HUES6 (cell line): ENCODE measurements around the gene DDX46.

ENCODE experiments used
- H3K27ac ChIP-seq: 2 replicates; pipeline ENCODE4 v1.7.0; 2013; ENCODE audit warnings: low read depth, mild to moderate bottlenecking, low read length, inconsistent platforms
- H3K27me3 ChIP-seq: 2 replicates; pipeline ENCODE4 v1.6.1; 2013; ENCODE audit warnings: low read length; ENCODE audit not compliant: control insufficient read depth, insufficient read depth
- H3K36me3 ChIP-seq: 2 replicates; pipeline ENCODE4 v1.6.1; 2013; ENCODE audit warnings: low read length; ENCODE audit not compliant: control insufficient read depth, insufficient read depth
- H3K4me1 ChIP-seq: 2 replicates; pipeline ENCODE4 v1.6.1; 2013; ENCODE audit warnings: low read length; ENCODE audit not compliant: control insufficient read depth, insufficient read depth
- H3K4me3 ChIP-seq: 2 replicates; pipeline ENCODE4 v1.5.1; 2013; ENCODE audit warnings: low read depth, low read length
- H3K9ac ChIP-seq: one replicate; pipeline ENCODE4 v1.6.1; 2013; ENCODE audit warnings: mild to moderate bottlenecking, low read length
- H3K9me3 ChIP-seq: 2 replicates; pipeline ENCODE4 v1.6.1; 2013; ENCODE audit warnings: low read depth, low read length; ENCODE audit not compliant: control insufficient read depth, insufficient read depth

Gene DDX46

DNA sequence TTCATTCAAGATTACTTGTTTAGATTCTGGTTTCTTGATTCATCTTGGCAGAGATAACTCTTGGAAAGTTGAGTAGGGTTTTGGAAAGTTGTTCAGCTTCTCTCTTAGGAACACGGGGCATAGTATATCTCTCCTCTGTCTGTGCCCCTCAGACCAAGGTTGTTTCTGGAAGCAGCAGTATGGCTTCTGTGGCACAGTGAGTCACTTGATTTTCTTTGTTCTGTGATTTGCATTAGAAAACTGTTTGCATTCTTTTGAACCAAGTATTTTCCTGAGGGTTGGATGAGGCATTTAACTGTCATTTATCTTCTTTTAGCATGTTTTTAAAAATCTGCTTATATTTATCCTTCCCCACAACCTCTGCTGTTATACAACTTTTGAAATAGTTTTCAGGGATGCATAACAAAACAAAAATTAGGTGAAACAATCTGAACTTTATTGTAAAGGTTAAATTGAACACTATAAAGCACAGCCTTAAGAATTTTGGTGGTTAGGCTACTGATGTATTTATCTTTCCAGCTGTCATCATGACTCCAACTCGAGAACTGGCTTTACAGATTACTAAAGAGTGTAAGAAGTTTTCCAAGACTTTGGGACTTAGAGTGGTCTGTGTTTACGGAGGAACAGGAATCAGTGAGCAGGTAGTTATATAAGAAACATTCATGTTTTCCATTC lies 26.5 kb downstream of the DDX46 start:
- peak overlapping the region; percentile 23; the same call in 1 of the 2 replicates for H3K4me3 ChIP-seq
- no peaks in the 10 kb centered on the region for H3K27me3 ChIP-seq
- peaks cover 96% of the 10 kb centered on the region for H3K36me3 ChIP-seq
- H3K4me1 ChIP-seq = peaks cover 14% of the 10 kb centered on the region
- H3K9me3 ChIP-seq = no peaks in the 10 kb centered on the region
- H3K27ac ChIP-seq = peak overlapping the region; percentile 92
- peak overlapping the region; percentile 26 for H3K9ac ChIP-seq

DNA sequence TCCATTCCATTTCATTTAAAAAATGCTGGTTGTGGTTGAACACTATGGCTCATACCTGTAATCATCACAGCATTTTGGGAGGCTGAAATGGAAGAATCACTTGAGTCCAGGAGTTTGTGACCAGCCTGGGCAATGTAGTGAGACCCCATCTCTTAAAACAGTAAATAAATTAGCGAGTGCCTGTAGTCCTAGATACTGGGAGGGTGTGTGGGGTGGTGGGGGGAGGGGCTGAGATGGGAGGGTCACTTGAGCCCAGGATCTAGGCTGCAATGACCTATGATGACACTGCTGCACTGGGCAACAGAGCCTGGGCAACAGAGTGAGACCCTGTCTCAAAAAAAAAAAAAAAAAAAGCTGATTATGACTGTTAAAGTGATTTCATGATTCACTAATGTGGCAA lies 29.1 kb downstream of the DDX46 start:
- Histone ChIP-seq H3K27me3 (no peaks in the 10 kb centered on the region), H3K9ac (no peak overlapping the region), H3K36me3 (peaks cover 98% of the 10 kb centered on the region), H3K4me3 (no peak overlapping the region), H3K9me3 (no peaks in the 10 kb centered on the region), H3K27ac (no peak overlapping the region), H3K4me1 (peaks cover 14% of the 10 kb centered on the region)

DNA sequence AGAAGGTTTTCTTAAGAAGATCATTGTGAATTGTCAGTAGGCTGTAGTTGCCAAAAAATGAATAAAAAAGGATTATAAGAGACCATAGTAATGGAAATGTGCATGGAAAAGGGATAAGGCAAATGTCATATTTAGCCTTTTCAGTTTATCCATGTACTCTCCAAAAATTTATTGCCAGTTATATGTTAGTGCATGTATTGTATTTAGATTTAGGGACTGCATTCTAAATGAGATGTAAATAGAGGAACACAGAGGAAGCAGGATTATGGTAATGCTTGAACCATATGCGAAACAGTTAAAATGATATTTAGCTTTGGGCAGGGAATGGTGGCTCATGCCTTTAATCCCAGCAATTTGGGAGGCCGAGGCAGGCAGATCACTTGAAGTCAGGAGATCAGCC lies 33.0 kb downstream of the DDX46 start:
- Histone ChIP-seq H3K4me1 (no peaks in the 10 kb centered on the region), H3K27ac (no peak overlapping the region), H3K27me3 (no peaks in the 10 kb centered on the region), H3K36me3 (peaks cover 98% of the 10 kb centered on the region), H3K9ac (no peak overlapping the region), H3K4me3 (no peak overlapping the region), H3K9me3 (no peaks in the 10 kb centered on the region)

DNA sequence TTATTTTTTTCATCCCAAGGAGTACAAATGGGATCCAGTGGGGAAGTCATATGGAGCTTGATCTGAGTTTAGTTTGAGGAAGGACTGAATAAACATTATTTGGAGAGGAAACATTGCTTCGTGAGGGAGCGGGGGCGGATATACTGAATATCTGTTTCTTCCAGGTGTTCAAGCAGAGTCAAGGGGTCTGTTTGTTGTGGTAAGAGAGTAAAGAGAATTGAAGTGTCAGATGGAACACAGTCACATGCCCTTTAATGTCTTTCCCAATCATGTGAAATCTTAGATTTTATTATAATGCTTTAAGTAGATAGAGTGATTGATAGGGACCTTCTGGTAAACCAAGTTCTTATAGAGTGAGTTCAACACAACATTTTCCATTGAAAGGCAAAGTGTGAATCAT lies 33.7 kb downstream of the DDX46 start:
- Histone ChIP-seq H3K9ac (no peak overlapping the region), H3K4me1 (no peaks in the 10 kb centered on the region), H3K36me3 (peaks cover 96% of the 10 kb centered on the region), H3K9me3 (no peaks in the 10 kb centered on the region), H3K27me3 (no peaks in the 10 kb centered on the region), H3K27ac (no peak overlapping the region), H3K4me3 (no peak overlapping the region)

DNA sequence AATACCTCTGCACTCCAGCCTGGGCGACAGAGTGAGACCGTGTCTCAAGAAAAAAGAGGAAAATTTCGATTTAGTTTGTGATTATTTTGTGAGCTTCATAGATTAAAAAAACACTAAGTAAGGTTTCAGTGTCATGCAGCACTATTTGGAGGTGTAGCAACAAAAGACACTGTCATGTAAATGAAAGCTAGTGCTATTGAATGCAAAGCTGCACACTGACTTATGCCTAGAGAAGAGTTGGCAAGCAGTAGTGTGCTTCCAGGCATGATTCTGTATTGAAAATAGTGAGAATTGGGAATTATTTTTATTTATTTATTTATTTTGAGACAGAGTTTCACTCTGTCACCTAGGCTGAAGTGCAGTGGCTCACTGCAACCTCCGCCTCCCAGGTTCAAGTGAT lies 34.5 kb downstream of the DDX46 start:
- H3K27me3 ChIP-seq = no peaks in the 10 kb centered on the region
- no peaks in the 10 kb centered on the region for H3K9me3 ChIP-seq
- H3K4me1 ChIP-seq = no peaks in the 10 kb centered on the region
- no peak overlapping the region for H3K27ac ChIP-seq
- no peak overlapping the region for H3K9ac ChIP-seq
- no peak overlapping the region for H3K4me3 ChIP-seq
- peaks cover 93% of the 10 kb centered on the region for H3K36me3 ChIP-seq

DNA sequence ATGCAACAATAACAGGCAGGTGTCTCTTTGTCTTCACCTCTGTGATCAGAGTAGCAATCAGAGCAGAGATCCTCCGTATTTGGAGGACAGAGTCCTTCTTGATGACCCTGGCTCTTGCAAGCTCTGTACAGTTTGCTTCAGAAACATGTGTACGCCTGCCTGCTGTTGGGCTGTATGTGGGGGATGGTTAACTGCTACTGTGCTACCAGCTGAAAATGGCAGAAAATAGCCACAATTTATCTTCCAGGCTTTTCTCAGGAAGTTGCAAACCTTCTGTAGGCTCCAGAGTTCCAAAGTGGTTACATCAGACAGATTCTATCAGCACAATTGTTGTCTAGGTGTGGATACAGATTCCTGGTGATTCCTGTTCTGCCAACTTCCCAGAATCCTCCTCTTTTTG lies 35.5 kb downstream of the DDX46 start:
- Histone ChIP-seq H3K9me3 (no peaks in the 10 kb centered on the region), H3K4me3 (no peak overlapping the region), H3K27me3 (no peaks in the 10 kb centered on the region), H3K4me1 (no peaks in the 10 kb centered on the region), H3K27ac (no peak overlapping the region), H3K9ac (no peak overlapping the region), H3K36me3 (peaks cover 93% of the 10 kb centered on the region)

DNA sequence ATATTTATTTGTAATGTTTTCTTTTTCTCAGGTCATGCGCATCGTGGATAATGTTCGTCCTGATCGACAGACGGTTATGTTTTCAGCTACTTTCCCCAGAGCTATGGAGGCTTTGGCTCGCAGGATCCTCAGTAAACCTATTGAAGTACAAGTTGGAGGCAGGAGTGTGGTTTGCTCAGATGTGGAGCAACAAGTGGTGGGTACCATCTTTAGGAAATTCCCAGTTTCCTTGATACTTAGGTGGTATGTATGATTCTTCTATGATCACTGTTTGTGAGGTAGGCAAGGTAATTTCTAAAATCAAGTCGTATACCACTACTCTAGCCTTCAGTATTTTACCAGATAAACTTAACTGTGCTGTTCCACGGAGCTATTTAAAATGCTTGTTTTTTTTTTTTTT lies 36.2 kb downstream of the DDX46 start:
- Histone ChIP-seq H3K4me3 (no peak overlapping the region), H3K27me3 (no peaks in the 10 kb centered on the region), H3K9me3 (no peaks in the 10 kb centered on the region), H3K36me3 (peaks cover 92% of the 10 kb centered on the region), H3K9ac (no peak overlapping the region), H3K27ac (no peak overlapping the region), H3K4me1 (no peaks in the 10 kb centered on the region)

DNA sequence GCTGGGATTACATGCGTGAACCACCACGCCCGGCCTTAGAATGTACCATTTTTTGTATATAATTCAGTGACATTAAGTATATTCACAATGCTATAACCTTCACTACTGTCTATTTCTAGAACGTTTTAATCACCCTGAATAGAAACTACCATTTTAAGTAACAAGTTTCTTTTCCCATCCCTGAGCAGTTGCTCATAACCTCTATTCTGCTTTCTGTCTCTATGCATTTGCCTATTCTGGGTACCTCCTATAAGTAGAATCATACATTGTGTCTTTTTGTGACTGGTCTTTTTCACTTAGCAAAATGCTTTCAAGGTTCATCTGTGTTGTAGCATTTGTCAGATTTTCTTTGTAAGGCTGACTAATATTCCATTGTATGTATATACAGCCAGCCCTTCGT lies 39.9 kb downstream of the DDX46 start:
- no peaks in the 10 kb centered on the region for H3K9me3 ChIP-seq
- H3K27ac ChIP-seq = no peak overlapping the region
- no peak overlapping the region for H3K4me3 ChIP-seq
- H3K9ac ChIP-seq = no peak overlapping the region
- peaks cover 89% of the 10 kb centered on the region for H3K36me3 ChIP-seq
- no peaks in the 10 kb centered on the region for H3K27me3 ChIP-seq
- no peaks in the 10 kb centered on the region for H3K4me1 ChIP-seq

DNA sequence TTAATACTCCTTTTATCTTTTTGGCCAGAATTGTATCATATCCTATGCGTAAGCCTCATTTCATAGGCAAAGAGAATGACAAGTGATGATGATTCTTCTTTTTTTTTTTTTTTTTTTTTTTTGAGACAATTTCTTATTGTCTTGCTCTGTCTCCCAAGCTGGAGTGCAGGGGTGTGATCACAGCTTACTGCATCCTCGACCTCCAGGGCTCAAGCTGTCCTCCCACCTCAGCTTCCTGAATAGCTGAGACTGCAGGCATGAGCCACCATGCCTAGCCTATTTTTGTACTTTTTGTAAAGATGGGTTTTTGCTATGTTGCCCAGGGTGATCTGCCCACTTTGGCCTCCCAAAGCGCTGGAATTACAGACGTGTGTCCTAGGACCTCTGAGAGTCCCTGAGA lies 45.2 kb downstream of the DDX46 start:
- Histone ChIP-seq H3K4me1 (no peaks in the 10 kb centered on the region), H3K9me3 (no peaks in the 10 kb centered on the region), H3K27ac (no peak overlapping the region), H3K9ac (no peak overlapping the region), H3K36me3 (peaks cover 81% of the 10 kb centered on the region), H3K4me3 (no peak overlapping the region), H3K27me3 (no peaks in the 10 kb centered on the region)

DNA sequence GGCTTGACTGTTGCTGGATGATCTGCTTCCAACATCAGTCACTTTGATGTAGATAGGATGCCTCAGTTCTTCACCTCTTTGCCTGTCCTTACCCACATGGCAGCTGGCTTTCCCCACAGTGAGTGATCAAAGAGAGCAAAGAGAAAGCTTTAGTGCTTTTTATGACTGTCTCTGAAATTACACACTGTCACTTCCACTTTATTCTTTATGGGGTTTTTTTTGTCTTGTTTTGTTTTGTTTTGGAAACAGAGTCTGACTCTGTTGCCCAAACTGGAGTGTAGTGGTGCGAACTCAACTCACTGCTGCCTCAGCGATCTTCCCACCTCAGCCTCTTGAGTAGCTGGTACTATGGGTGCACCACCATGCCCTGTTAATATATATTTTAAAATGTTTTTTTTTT lies 54.8 kb downstream of the DDX46 start:
- H3K4me3 ChIP-seq = no peak overlapping the region
- H3K27me3 ChIP-seq = no peaks in the 10 kb centered on the region
- H3K36me3 ChIP-seq = peaks cover 89% of the 10 kb centered on the region
- no peaks in the 10 kb centered on the region for H3K4me1 ChIP-seq
- no peak overlapping the region for H3K27ac ChIP-seq
- no peaks in the 10 kb centered on the region for H3K9me3 ChIP-seq
- no peak overlapping the region for H3K9ac ChIP-seq

DNA sequence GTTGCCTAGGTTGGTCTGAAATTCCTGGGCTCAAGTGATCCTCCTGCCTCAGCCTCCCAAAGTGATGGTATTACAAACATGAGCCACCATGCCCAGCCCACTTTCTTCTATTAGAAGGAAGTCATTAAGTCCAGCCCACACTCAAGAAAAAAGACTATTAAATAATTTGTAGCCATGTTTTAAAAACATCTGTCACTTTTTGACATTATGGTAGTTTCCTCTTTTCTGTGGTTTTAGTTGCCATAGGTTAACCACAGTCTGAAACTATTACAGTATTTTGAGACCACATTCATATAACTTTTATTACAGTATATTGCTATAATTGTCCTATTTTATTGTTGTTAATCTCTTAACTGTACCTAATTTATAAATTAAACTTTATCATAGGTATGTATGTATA lies 55.2 kb downstream of the DDX46 start:
- H3K4me1 ChIP-seq = no peaks in the 10 kb centered on the region
- no peaks in the 10 kb centered on the region for H3K27me3 ChIP-seq
- no peak overlapping the region for H3K9ac ChIP-seq
- peaks cover 89% of the 10 kb centered on the region for H3K36me3 ChIP-seq
- no peak overlapping the region for H3K4me3 ChIP-seq
- no peaks in the 10 kb centered on the region for H3K9me3 ChIP-seq
- no peak overlapping the region for H3K27ac ChIP-seq

DNA sequence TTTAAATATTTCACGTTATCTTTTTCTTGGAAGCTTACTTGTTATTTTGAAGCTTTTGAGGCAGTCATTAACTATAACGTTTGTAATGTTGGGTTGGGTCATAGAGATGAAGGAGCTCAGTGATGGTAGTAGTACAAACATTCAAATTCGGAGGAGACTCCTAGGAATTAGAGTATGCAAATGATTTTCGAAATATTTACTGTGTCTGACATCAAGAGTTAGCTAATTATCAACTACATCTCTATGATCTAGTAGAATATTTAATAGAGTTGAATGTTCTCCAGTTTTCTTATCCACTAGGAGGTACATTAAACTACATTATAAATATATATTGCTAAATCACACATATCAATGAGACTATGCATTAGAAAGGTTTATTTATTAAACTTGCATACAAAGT lies 58.4 kb downstream of the DDX46 start:
- H3K27me3 ChIP-seq = no peaks in the 10 kb centered on the region
- H3K27ac ChIP-seq = no peak overlapping the region
- H3K9me3 ChIP-seq = no peaks in the 10 kb centered on the region
- no peaks in the 10 kb centered on the region for H3K4me1 ChIP-seq
- no peak overlapping the region for H3K9ac ChIP-seq
- peaks cover 93% of the 10 kb centered on the region for H3K36me3 ChIP-seq
- no peak overlapping the region for H3K4me3 ChIP-seq
